Endothelial cell of umbilical vein (primary cell): ENCODE results near the gene TMEM35B. TPM values are rescaled to one million over a fixed set of nuclear protein-coding genes. Genes with fewer than 3 reads are reported as not detected.

Experiments
- polyA plus RNA-seq, 4 experiments: library from polyadenylated mRNA; depleted of rRNA in 3 of 4; stranded (reverse) in 3 of 4; unstranded in 1 of 4; fragments of >200 nt; gene quantifications; 2 replicates each; pipeline versions ENCODE4 v1.2.1 to v1.2.3, GENCODE V29; 2011 to 2012; ENCODE audit warnings: missing spikeins in 1 of 4
- small RNA-seq: library from RNA; depleted of rRNA; stranded (forward); fragments of <200 nt; gene quantifications from one replicate; pipeline ENCODE3, GENCODE V24; 2012; ENCODE audit warnings: low replicate concordance, low read depth; ENCODE audit not compliant: insufficient read depth, insufficient read length
- total RNA-seq: library from RNA; stranded (reverse); gene quantifications from 2 replicates; pipeline ENCODE4 v1.2.3, GENCODE V29; 2021

The TMEM35B gene
- total and polyA plus RNA-seq, 2 donors (not counting 3 experiments of a cell fraction or from before 2014, with no cell fraction given) = 18.7 to 46.2 TPM

Small RNA genes within 50 kb of the gene (small RNA-seq; reads per million reads assigned to genes)
- gene TMEM35B = not detected

Other genes starting within 250 kb of the TMEM35B start
- gene GJB5, start 230.3 kb downstream of the TMEM35B start, total RNA-seq = not detected in 2 replicates
- gene GJB5, start 230.3 kb downstream of the TMEM35B start, polyA plus RNA-seq = not detected in 2 replicates
- not detected in 2 replicates for gene GJB4, start 225.6 kb downstream of the TMEM35B start, total RNA-seq
- not detected in 2 replicates for gene GJB4, start 225.6 kb downstream of the TMEM35B start, polyA plus RNA-seq
- gene GJB3, start 204.1 kb downstream of the TMEM35B start, total RNA-seq = not detected in 2 replicates
- gene GJB3, start 204.1 kb downstream of the TMEM35B start, polyA plus RNA-seq = 0.05 TPM in 1 of 2 replicates, not detected in the other
- 22.1 TPM in 2 replicates for gene GJA4, start 192.3 kb downstream of the TMEM35B start, total RNA-seq
- gene GJA4, start 192.3 kb downstream of the TMEM35B start, polyA plus RNA-seq = 175 and 265 TPM in 2 replicates
- 54.7 and 66.2 TPM in 2 replicates for gene SMIM12, start 125.6 kb downstream of the TMEM35B start, total RNA-seq
- 85.9 TPM in 2 replicates for gene SMIM12, start 125.6 kb downstream of the TMEM35B start, polyA plus RNA-seq
- gene DLGAP3, start 55.7 kb downstream of the TMEM35B start, total RNA-seq = 0.12 and 0.20 TPM in 2 replicates
- gene DLGAP3, start 55.7 kb downstream of the TMEM35B start, polyA plus RNA-seq = 0.03 and 0.04 TPM in 2 replicates
- gene ZMYM6, start 46.6 kb upstream of the TMEM35B start, total RNA-seq = 15.6 and 17.2 TPM in 2 replicates
- 5.2 and 6.4 TPM in 2 replicates for gene ZMYM6, start 46.6 kb upstream of the TMEM35B start, polyA plus RNA-seq
- 20.7 and 21.4 TPM in 2 replicates for gene ZMYM1, start 94.0 kb upstream of the TMEM35B start, total RNA-seq
- gene ZMYM1, start 94.0 kb upstream of the TMEM35B start, polyA plus RNA-seq = 5.2 and 5.8 TPM in 2 replicates
- 413 and 415 TPM in 2 replicates for gene SFPQ, start 207.8 kb upstream of the TMEM35B start, total RNA-seq
- gene SFPQ, start 207.8 kb upstream of the TMEM35B start, polyA plus RNA-seq = 100 and 104 TPM in 2 replicates